ENCODE data around the gene CNTN2.

DNA sequence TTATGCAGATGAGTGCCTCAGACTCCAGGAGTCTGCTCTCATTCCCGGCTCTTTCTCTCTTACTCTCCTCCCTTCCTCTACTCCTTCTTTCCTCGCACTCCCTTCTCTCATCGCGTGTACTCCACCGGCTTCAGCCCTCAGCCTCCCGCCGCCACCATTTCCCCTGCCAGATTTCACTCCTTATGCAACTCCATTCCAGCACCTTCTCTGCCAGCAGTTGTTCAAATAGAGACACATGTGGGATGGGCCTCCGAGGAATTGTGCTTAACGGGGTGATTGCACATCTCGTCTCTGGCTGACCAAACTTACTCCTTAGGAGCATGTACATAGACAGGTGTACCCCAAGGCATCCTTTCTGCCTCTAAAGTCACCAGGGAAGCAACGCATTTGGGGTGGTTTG lies 2.1 kb downstream of the CNTN2 start:
- TF ChIP-seq, protein P1, sequence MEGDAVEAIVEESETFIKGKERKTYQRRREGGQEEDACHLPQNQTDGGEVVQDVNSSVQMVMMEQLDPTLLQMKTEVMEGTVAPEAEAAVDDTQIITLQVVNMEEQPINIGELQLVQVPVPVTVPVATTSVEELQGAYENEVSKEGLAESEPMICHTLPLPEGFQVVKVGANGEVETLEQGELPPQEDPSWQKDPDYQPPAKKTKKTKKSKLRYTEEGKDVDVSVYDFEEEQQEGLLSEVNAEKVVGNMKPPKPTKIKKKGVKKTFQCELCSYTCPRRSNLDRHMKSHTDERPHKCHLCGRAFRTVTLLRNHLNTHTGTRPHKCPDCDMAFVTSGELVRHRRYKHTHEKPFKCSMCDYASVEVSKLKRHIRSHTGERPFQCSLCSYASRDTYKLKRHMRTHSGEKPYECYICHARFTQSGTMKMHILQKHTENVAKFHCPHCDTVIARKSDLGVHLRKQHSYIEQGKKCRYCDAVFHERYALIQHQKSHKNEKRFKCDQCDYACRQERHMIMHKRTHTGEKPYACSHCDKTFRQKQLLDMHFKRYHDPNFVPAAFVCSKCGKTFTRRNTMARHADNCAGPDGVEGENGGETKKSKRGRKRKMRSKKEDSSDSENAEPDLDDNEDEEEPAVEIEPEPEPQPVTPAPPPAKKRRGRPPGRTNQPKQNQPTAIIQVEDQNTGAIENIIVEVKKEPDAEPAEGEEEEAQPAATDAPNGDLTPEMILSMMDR (IDR thresholded peaks at IDR 0.05; ENCODE audit: low read depth, low read length) = no peak
- TF ChIP-seq POLR2A (IDR thresholded peaks at IDR 0.05; ENCODE audit: extremely low read depth, insufficient read length) (no peak), MYC (IDR thresholded peaks at IDR 0.05; ENCODE audit: low read depth, low read length) (no peak)
- TF ChIP-seq, protein P2, sequence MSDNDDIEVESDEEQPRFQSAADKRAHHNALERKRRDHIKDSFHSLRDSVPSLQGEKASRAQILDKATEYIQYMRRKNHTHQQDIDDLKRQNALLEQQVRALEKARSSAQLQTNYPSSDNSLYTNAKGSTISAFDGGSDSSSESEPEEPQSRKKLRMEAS (IDR thresholded peaks at IDR 0.05; ENCODE audit: low read depth, low read length) = no peak
